HG03575 (cell line): ENCODE results near the gene NPAS2.

Experiments used
- ATAC-seq: cut with Tn5 transposase; IDR thresholded peaks from one replicate; pipeline ENCODE4 v1.9.1; 2021; ENCODE audit not compliant: unreplicated experiment, insufficient number of reproducible peaks, low FRiP score; ENCODE audit errors: extremely low read depth

NPAS2 gene

GRCh38 chr2:100990650-100991403 is 170.9 kb downstream of the NPAS2 start:
- ATAC-seq = no peak

GRCh38 chr2:100991404-100991773 is 171.4 kb downstream of the NPAS2 start:
- no peak for ATAC-seq

- no peak for ATAC-seq
These were observed 172.3 kb downstream of the NPAS2 start for GRCh38 chr2:100992262-100992661.

GRCh38 chr2:100993294-100993693 is 173.4 kb downstream of the NPAS2 start:
- ATAC-seq = no peak

- ATAC-seq = no peak
These were observed 175.6 kb downstream of the NPAS2 start for GRCh38 chr2:100995309-100996075.

- ATAC-seq = no peak
These were observed 177.7 kb downstream of the NPAS2 start for GRCh38 chr2:100997509-100998234.

- ATAC-seq = no peak
These were observed 178.3 kb downstream of the NPAS2 start for GRCh38 chr2:100998235-100998573.

- no peak for ATAC-seq
These were observed 180.1 kb downstream of the NPAS2 start for GRCh38 chr2:100999995-101000394.

GRCh38 chr2:101001691-101002561 is 182.0 kb downstream of the NPAS2 start, which contains the start of gene RPL31:
Gene RPL31, plus strand, starts transcription at chr2:101002289. Its CDS starts 413 bp downstream, at chr2:101002702.
- peak; percentile 65 for ATAC-seq

GRCh38 chr2:101002562-101003277 is 182.8 kb downstream of the NPAS2 start:
- ATAC-seq = no peak

GRCh38 chr2:101003278-101003775 is 183.4 kb downstream of the NPAS2 start:
- no peak for ATAC-seq

GRCh38 chr2:101004620-101005325 is 184.8 kb downstream of the NPAS2 start:
- no peak for ATAC-seq

- no peak for ATAC-seq
These were observed 186.3 kb downstream of the NPAS2 start for GRCh38 chr2:101006065-101006715.

GRCh38 chr2:101007415-101008345 is 187.7 kb downstream of the NPAS2 start:
- ATAC-seq = no peak

GRCh38 chr2:101011152-101011551 is 191.2 kb downstream of the NPAS2 start:
- no peak for ATAC-seq

- ATAC-seq = peak; percentile 92
These were observed 192.2 kb downstream of the NPAS2 start for GRCh38 chr2:101012054-101012705.
